ENCODE measurements around the gene MYZAP.

MYZAP gene

GRCh38 chr15:57667171-57667849 is 75.6 kb downstream of the MYZAP start:
- no peak for DNase-seq

- DNase-seq = no peak
Observed at GRCh38 chr15:57668016-57668415, 76.3 kb downstream of the MYZAP start.

- DNase-seq = no peak
Observed at GRCh38 chr15:57671636-57672035, 79.9 kb downstream of the MYZAP start.

- DNase-seq = no peak
Observed at GRCh38 chr15:57675481-57676181, 83.9 kb downstream of the MYZAP start.

- no peak for DNase-seq
Observed at GRCh38 chr15:57676585-57676984, 84.9 kb downstream of the MYZAP start.

GRCh38 chr15:57677204-57677603 is 85.5 kb downstream of the MYZAP start:
- DNase-seq = no peak

GRCh38 chr15:57680021-57680420 is 88.3 kb downstream of the MYZAP start:
- no peak for DNase-seq

GRCh38 chr15:57681011-57681410 is 89.3 kb downstream of the MYZAP start:
- DNase-seq = no peak

GRCh38 chr15:57683481-57683880 is 91.8 kb downstream of the MYZAP start:
- DNase-seq = no peak

GRCh38 chr15:57684491-57685151 is 92.9 kb downstream of the MYZAP start:
- DNase-seq = no peak

GRCh38 chr15:57685306-57686095 is 93.8 kb downstream of the MYZAP start:
- DNase-seq = no peak

- DNase-seq = no peak
Observed at GRCh38 chr15:57686657-57687056, 95.0 kb downstream of the MYZAP start.

GRCh38 chr15:57690341-57690966 is 98.8 kb downstream of the MYZAP start:
- no peak for DNase-seq

GRCh38 chr15:57691082-57691481 is 99.4 kb downstream of the MYZAP start:
- no peak for DNase-seq

GRCh38 chr15:57692709-57693108 is 101.0 kb downstream of the MYZAP start:
- DNase-seq = no peak

- DNase-seq = no peak
Observed at GRCh38 chr15:57694279-57694678, 102.6 kb downstream of the MYZAP start.

GRCh38 chr15:57696146-57696545 is 104.4 kb downstream of the MYZAP start:
- no peak for DNase-seq

- no peak for DNase-seq
Observed at GRCh38 chr15:57697588-57697987, 105.9 kb downstream of the MYZAP start.

GRCh38 chr15:57698243-57698642 is 106.5 kb downstream of the MYZAP start:
- DNase-seq = no peak

- DNase-seq = no peak
Observed at GRCh38 chr15:57698991-57699390, 107.3 kb downstream of the MYZAP start.

- DNase-seq = no peak
Observed at GRCh38 chr15:57703387-57703786, 111.7 kb downstream of the MYZAP start.

- DNase-seq = no peak
Observed at GRCh38 chr15:57704441-57704840, 112.7 kb downstream of the MYZAP start.

All from DMS 273 treated with DMSO at 0.1 percent for 48 hours (cell line).